ENCODE measurements around the gene SCUBE3. TPM values are rescaled to one million over a fixed set of nuclear protein-coding genes. Genes with fewer than 3 reads are reported as not detected.

Gene SCUBE3
- total and polyA plus RNA-seq, 2 of the 8 experiments (the other 6 are each of a cell fraction or from before 2014, with no cell fraction given), result 0.80 to 1.0 TPM

GRCh38 chr6:35253249-35253648 is 39.5 kb downstream of the SCUBE3 start:
- POLR2A ChIA-PET (ENCODE audit: partially characterized antibody), result no interaction called here
- Histone ChIP-seq H3K9ac (replicated peaks in 1 of 4; ENCODE audit: extremely low read depth in 1 of 4, low read depth in 3 of 4, low read length in 3 of 4) (no peak overlapping the region), H3K23ac (ENCODE audit: insufficient read length) (no peak overlapping the region), H3K4ac (replicated peaks; ENCODE audit: insufficient read length, low read depth, low read length) (no peak overlapping the region), H3K4me3 (ENCODE audit: extremely low read depth in 1 of 4, insufficient read depth in 2 of 4, low read depth in 3 of 4, low read length in 4 of 4) (no peak overlapping the region), H3K36me3 (ENCODE audit: control insufficient read depth in 2 of 4, insufficient read depth in 4 of 4, low read length in 3 of 4) (no peaks in the 10 kb centered on the region), H4K5ac (ENCODE audit: insufficient read length, low read depth, low read length) (no peak overlapping the region), H2AK5ac (ENCODE audit: low read depth, low read length) (no peak overlapping the region), H3K79me1 (ENCODE audit: low read depth, low read length) (no peaks in the 10 kb centered on the region), H4K8ac (ENCODE audit: extremely low read depth, insufficient read depth, low read length) (no peak overlapping the region), H3K14ac (ENCODE audit: insufficient read length) (no peak overlapping the region), H2BK5ac (ENCODE audit: low read depth, low read length) (no peak overlapping the region), H3K27me3 (replicated peaks in 1 of 4; ENCODE audit: control insufficient read depth in 3 of 4, extremely low read depth in 1 of 4, insufficient read depth in 3 of 4, low read length in 3 of 4) (no peaks in the 10 kb centered on the region), H2BK20ac (ENCODE audit: low read length) (no peak overlapping the region), H3K4me1 (replicated peaks in 1 of 4; ENCODE audit: control insufficient read depth in 3 of 4, insufficient read depth in 4 of 4, low read length in 3 of 4) (peaks cover 0 to 7% (median 2%) of the 10 kb centered on the region in 4 experiments; a peak in 3 of 7 replicates), H2AFZ (ENCODE audit: low read length) (no peak overlapping the region), H4K20me1 (replicated peaks in 1 of 2; ENCODE audit: control insufficient read depth in 1 of 2, insufficient read depth in 2 of 2, low read length in 2 of 2) (peaks cover 0 to 1% of the 10 kb centered on the region in 2 experiments), H2BK12ac (ENCODE audit: low read depth, low read length) (no peak overlapping the region), H4K91ac (replicated peaks; ENCODE audit: insufficient read length, low read length) (no peak overlapping the region), H3K56ac (replicated peaks; ENCODE audit: insufficient read length, low read depth, low read length) (no peak overlapping the region), H2BK15ac (ENCODE audit: low read length) (no peak overlapping the region), H3K27ac (ENCODE audit: low read depth, low read length) (no peak overlapping the region), H2BK120ac (replicated peaks; ENCODE audit: low read depth, low read length) (no peak overlapping the region), H3K23me2 (ENCODE audit: low read depth, low read length) (no peaks in the 10 kb centered on the region), H3K9me3 (ENCODE audit: insufficient read depth in 2 of 2, low read depth in 1 of 2, low read length in 1 of 2) (no peaks in the 10 kb centered on the region), H3K18ac (ENCODE audit: extremely low read depth, low read length) (no peak overlapping the region), H3K79me2 (ENCODE audit: control insufficient read depth in 1 of 2, insufficient read depth in 2 of 2, low read length in 2 of 2) (peaks cover 0 to 4% of the 10 kb centered on the region in 2 experiments; a peak in 1 of 4 replicates), H3K4me2 (ENCODE audit: insufficient read depth in 1 of 2, low read depth in 2 of 2, low read length in 2 of 2) (no peak overlapping the region)
- DNase-seq (ENCODE audit: low read depth in 1 of 2, low spot score in 2 of 2), result no peak
- WGBS, 2 experiments (ENCODE audit: extremely low coverage in 1 of 2, insufficient coverage in 1 of 2, insufficient read length in 1 of 2, insufficient replicate concordance in 2 of 2, low coverage in 1 of 2, low lambda C conversion rate in 2 of 2, missing lambda C conversion rate in 1 of 2), result 88% methylated on average over 1 of the region's 1 CpG; no CpG with 5 or more reads in 1 of the 2 experiments
- CTCF ChIA-PET (ENCODE audit: partially characterized antibody), result no interaction called here
- FAIRE-seq, result no peak
- no peak for TF ChIP-seq SP2 (IDR thresholded peaks at IDR 0.05; ENCODE audit: low read length)
- no peak for TF ChIP-seq ATF2 (IDR thresholded peaks at IDR 0.05; ENCODE audit: low read length)
- no peak for TF ChIP-seq RNF2 (IDR thresholded peaks at IDR 0.05; ENCODE audit: borderline replicate concordance, low read depth, low read length, missing control alignments, poor library complexity, severe bottlenecking)
- TF ChIP-seq NANOG (IDR thresholded peaks at IDR 0.05; ENCODE audit: insufficient read depth, low read depth, low read length, poor library complexity, severe bottlenecking), result no peak
- TF ChIP-seq RFX5 (IDR thresholded peaks at IDR 0.05; ENCODE audit: borderline replicate concordance, low read depth, low read length), result no peak
- no peak for TF ChIP-seq PHF8 (conservative IDR thresholded peaks at IDR 0.05; ENCODE audit: low read depth, low read length)
- no peak for TF ChIP-seq USF2 (IDR thresholded peaks at IDR 0.05; ENCODE audit: low read length)
- no peak for TF ChIP-seq SIRT6 (IDR thresholded peaks at IDR 0.05; ENCODE audit: low read length)
- TF ChIP-seq POLR2AphosphoS5 (IDR thresholded peaks at IDR 0.05; ENCODE audit: low read depth, low read length), result no peak
- TF ChIP-seq RXRA (IDR thresholded peaks at IDR 0.05; ENCODE audit: insufficient read depth, low read depth, low read length), result no peak
- no peak for TF ChIP-seq CHD1 (IDR thresholded peaks at IDR 0.05; ENCODE audit: low read depth, low read length)
- TF ChIP-seq TAF1 (IDR thresholded peaks at IDR 0.05; ENCODE audit: low read depth, low read length), result no peak

Data from H1 (cell line).